SKM-1 treated with dmso at 0.1 percent for 144 hours (cell line): ENCODE data around the gene PLEKHJ1.

ENCODE experiments used
- DNase-seq: peaks from one replicate; lab custom pipeline; 2025; ENCODE audit not compliant: unreplicated experiment; lab: John Stamatoyannopoulos, UW

The PLEKHJ1 gene

GRCh38 chr19:2249880-2250765 lies 14.0 kb upstream of the PLEKHJ1 start:
- no peak for DNase-seq

- no peak for DNase-seq
Measured at GRCh38 chr19:2249010-2249866, 13.1 kb upstream of the PLEKHJ1 start, which contains the start of gene AMH. Gene AMH (plus strand): TSS chr19:2249323. CDS start chr19:2249333, 10 bp downstream.

GRCh38 chr19:2248136-2249009 lies 12.2 kb upstream of the PLEKHJ1 start:
- no peak for DNase-seq

GRCh38 chr19:2247433-2248101 lies 11.4 kb upstream of the PLEKHJ1 start:
- DNase-seq = no peak

GRCh38 chr19:2246801-2247361 lies 10.8 kb upstream of the PLEKHJ1 start:
- DNase-seq = no peak

GRCh38 chr19:2246014-2246620 lies 10.0 kb upstream of the PLEKHJ1 start:
- DNase-seq = no peak

GRCh38 chr19:2245273-2245672 lies 9.1 kb upstream of the PLEKHJ1 start:
- DNase-seq = no peak

- DNase-seq = no peak
Measured at GRCh38 chr19:2244486-2244885, 8.4 kb upstream of the PLEKHJ1 start.

- DNase-seq = no peak
Measured at GRCh38 chr19:2244125-2244411, 7.9 kb upstream of the PLEKHJ1 start.

GRCh38 chr19:2243274-2244124 lies 7.4 kb upstream of the PLEKHJ1 start:
- no peak for DNase-seq

GRCh38 chr19:2242816-2243215 lies 6.7 kb upstream of the PLEKHJ1 start:
- DNase-seq = no peak

- no peak for DNase-seq
Measured at GRCh38 chr19:2242092-2242537, 6.0 kb upstream of the PLEKHJ1 start.

- DNase-seq = no peak
Measured at GRCh38 chr19:2240881-2241760, 5.0 kb upstream of the PLEKHJ1 start.

- no peak for DNase-seq
Measured at GRCh38 chr19:2239771-2240770, 3.9 kb upstream of the PLEKHJ1 start.

GRCh38 chr19:2239173-2239572 lies 3.0 kb upstream of the PLEKHJ1 start:
- DNase-seq = no peak

GRCh38 chr19:2237869-2238153 lies 1.7 kb upstream of the PLEKHJ1 start:
- DNase-seq = no peak
